NCI-H748 treated with DMSO at 0.1 percent for 48 hours (cell line): Measurements from ENCODE around the gene RAD51D.
A peak's percentile ranks its signal among the peaks of the same experiment; 100 is the strongest.
"Not testable (repeated sequence)": the region's sequence is repeated elsewhere in the genome, so short reads cannot be mapped to it uniquely, and the experiment has no call there.

Experiments
- DNase-seq: peaks from one replicate; lab custom pipeline; 2025; lab: John Stamatoyannopoulos, UW

Gene RAD51D

GRCh38 chr17:35141681-35142466, 22.2 kb upstream of the RAD51D start, which contains the start of gene NLE1:
Gene NLE1 (minus strand): TSS chr17:35142303. CDS start chr17:35142275, 28 bp downstream.
- peak; percentile 61 for DNase-seq

- no peak for DNase-seq
Observed at GRCh38 chr17:35138218-35138617, 18.6 kb upstream of the RAD51D start.

- DNase-seq, result no peak
Observed at GRCh38 chr17:35135322-35135721, 15.7 kb upstream of the RAD51D start.

- DNase-seq, result no peak
Observed at GRCh38 chr17:35132816-35133550, 13.3 kb upstream of the RAD51D start.

GRCh38 chr17:35132099-35132498, 12.4 kb upstream of the RAD51D start:
- no peak for DNase-seq

- no peak for DNase-seq
Observed at GRCh38 chr17:35130392-35130791, 10.7 kb upstream of the RAD51D start.

GRCh38 chr17:35129973-35130351, 10.3 kb upstream of the RAD51D start:
- no peak for DNase-seq

GRCh38 chr17:35129154-35129972, 9.7 kb upstream of the RAD51D start:
- no peak for DNase-seq

- no peak for DNase-seq
Observed at GRCh38 chr17:35127751-35128514, 8.3 kb upstream of the RAD51D start.

- DNase-seq, result no peak
Observed at GRCh38 chr17:35121315-35121714, 1.7 kb upstream of the RAD51D start, which contains the start of gene FNDC8. Gene FNDC8 (plus strand): TSS chr17:35121615. CDS start chr17:35121694, 79 bp downstream.

GRCh38 chr17:35117984-35118383, 1.7 kb downstream of the RAD51D start:
- DNase-seq, result no peak

- DNase-seq, result no peak
Observed at GRCh38 chr17:35116845-35117244, 2.8 kb downstream of the RAD51D start.

GRCh38 chr17:35110791-35111190, 8.9 kb downstream of the RAD51D start:
- DNase-seq, result not testable (repeated sequence)

- DNase-seq, result no peak
Observed at GRCh38 chr17:35104844-35105450, 14.7 kb downstream of the RAD51D start.

- DNase-seq, result no peak
Observed at GRCh38 chr17:35103271-35103670, 16.4 kb downstream of the RAD51D start.

GRCh38 chr17:35101725-35102124, 17.9 kb downstream of the RAD51D start:
- no peak for DNase-seq

- no peak for DNase-seq
Observed at GRCh38 chr17:35101036-35101435, 18.6 kb downstream of the RAD51D start.

GRCh38 chr17:35099908-35100307, 19.8 kb downstream of the RAD51D start:
- DNase-seq, result no peak

GRCh38 chr17:35097776-35098175, 21.9 kb downstream of the RAD51D start:
- no peak for DNase-seq

- DNase-seq, result no peak
Observed at GRCh38 chr17:35095741-35096140, 23.9 kb downstream of the RAD51D start.

- DNase-seq, result no peak
Observed at GRCh38 chr17:35094902-35095301, 24.8 kb downstream of the RAD51D start.
